ENCODE measurements around the gene TFF2. TPM values are rescaled to one million over a fixed set of nuclear protein-coding genes. Genes with fewer than 3 reads are reported as not detected.

Gene TFF2
- total and polyA plus RNA-seq, 2 of the 4 experiments (the other 2 are of a cell fraction): not detected

GRCh38 chr21:42384989-42385388 lies 34.2 kb upstream of the TFF2 start:
- no peak overlapping the region for H2BK20ac ChIP-seq (ENCODE audit: low read depth, low read length)
- dilution Hi-C loops (cut with HindIII; ENCODE audit: low sequenced_read_pairs, unreplicated experiment) (no loop called here), intact Hi-C loops (cut with micrococcal nuclease) (no loop called here), in situ Hi-C loops (cut with MboI; ENCODE audit: low sequenced_read_pairs) (no loop called here)
- H3K9me3 ChIP-seq (ENCODE audit: control insufficient read depth, insufficient read depth, low read length): peaks cover 3% of the 10 kb centered on the region; the same call in 1 of the 2 replicates
- H3K36me3 ChIP-seq (ENCODE audit: control insufficient read depth, insufficient read depth, low read length): no peaks in the 10 kb centered on the region
- no peak overlapping the region for H2AK9ac ChIP-seq (replicated peaks; ENCODE audit: low read depth, low read length, poor library complexity)
- no peaks in the 10 kb centered on the region for H4K20me1 ChIP-seq (ENCODE audit: insufficient read depth, low read length)
- no peak for ATAC-seq (ENCODE audit: low read depth)
- H3K9ac ChIP-seq (ENCODE audit: low read depth, low read length): no peak overlapping the region
- H3K14ac ChIP-seq (replicated peaks; ENCODE audit: low read depth, low read length): no peak overlapping the region
- H2BK120ac ChIP-seq (ENCODE audit: low read depth, low read length): no peak overlapping the region
- ChIA-PET CTCF (no interaction called here), POLR2A (ENCODE audit: unreplicated experiment) (no interaction called here)
- H3K27ac ChIP-seq (ENCODE audit: insufficient read depth, low read length): no peak overlapping the region
- H3K56ac ChIP-seq (ENCODE audit: extremely low read depth, insufficient read depth, low read length): no peak overlapping the region
- H3K23ac ChIP-seq (ENCODE audit: low read depth, low read length): no peak overlapping the region
- H3K4ac ChIP-seq (ENCODE audit: low read depth, low read length): no peak overlapping the region
- H3K4me1 ChIP-seq (ENCODE audit: control insufficient read depth, insufficient read depth, low read length): no peaks in the 10 kb centered on the region
- H4K91ac ChIP-seq (ENCODE audit: insufficient read depth, low read depth, low read length): no peak overlapping the region
- no peak overlapping the region for H2AFZ ChIP-seq (replicated peaks; ENCODE audit: low read length, poor library complexity)
- peaks cover 27% of the 10 kb centered on the region for H3K27me3 ChIP-seq (ENCODE audit: control insufficient read depth, insufficient read depth, low read length)
- 80% methylated on average over 1 of the region's 2 CpGs; no CpG with 5 or more reads in 1 of the 2 experiments for WGBS, 2 experiments (ENCODE audit: extremely low coverage in 2 of 2, insufficient read length in 1 of 2)
- H3K79me1 ChIP-seq (ENCODE audit: low read depth in 1 of 2, low read length in 2 of 2): no peaks in the 10 kb centered on the region
- H3K4me3 ChIP-seq (ENCODE audit: insufficient read depth, low read depth, low read length): no peak overlapping the region
- H3K4me2 ChIP-seq (ENCODE audit: low read depth, low read length): no peak overlapping the region
- no peak overlapping the region for H3K18ac ChIP-seq (ENCODE audit: low read depth, low read length)
- no peak overlapping the region for H4K8ac ChIP-seq (ENCODE audit: low read depth in 2 of 2, low read length in 2 of 2)
- no peak overlapping the region for H2BK15ac ChIP-seq (ENCODE audit: low read depth, low read length)
- TF ChIP-seq MAZ (IDR thresholded peaks at IDR 0.05; ENCODE audit: borderline replicate concordance, low read depth, low read length) (no peak), NFE2L2 (IDR thresholded peaks at IDR 0.05; ENCODE audit: low read depth, low read length) (no peak), BHLHE40 (IDR thresholded peaks at IDR 0.05; ENCODE audit: low read depth, low read length) (no peak), CEBPB (IDR thresholded peaks at IDR 0.05; ENCODE audit: low read depth, low read length) (no peak)
- DNase-seq: no peak
- no peak overlapping the region for H2AK5ac ChIP-seq (ENCODE audit: low read depth, low read length)
- no peak overlapping the region for H4K5ac ChIP-seq (ENCODE audit: low read depth, low read length)
- H3K9me1 ChIP-seq (ENCODE audit: insufficient read depth, low read length): no peaks in the 10 kb centered on the region
- BruUV-seq (replicated peaks): no TSS peak
- no peak overlapping the region for H2BK5ac ChIP-seq (ENCODE audit: low read depth, low read length, poor library complexity, severe bottlenecking)
